GM12864 (cell line): ENCODE data around the gene BICC1.

Experiments used
- DNase-seq: peaks from one replicate; pipeline ENCODE4 v3.0.0-alpha.2; 2011; ENCODE audit warnings: low read depth
- H3K4me3 ChIP-seq: 2 replicates; pipeline ENCODE4 v1.5.1; 2011; ENCODE audit warnings: mild to moderate bottlenecking, low read depth, low read length, control low read depth
- TF ChIP-seq, protein P1 (sequence below): IDR thresholded peaks from 2 replicates; pipeline ENCODE4 v1.5.1; 2011; ENCODE audit warnings: low read depth, mild to moderate bottlenecking, moderate library complexity, low read length, control low read depth, inconsistent platforms; ENCODE audit errors: missing control alignments

Gene BICC1

GRCh38 chr10:58691528-58691927, 178.9 kb downstream of the BICC1 start:
- TF ChIP-seq, protein P1, sequence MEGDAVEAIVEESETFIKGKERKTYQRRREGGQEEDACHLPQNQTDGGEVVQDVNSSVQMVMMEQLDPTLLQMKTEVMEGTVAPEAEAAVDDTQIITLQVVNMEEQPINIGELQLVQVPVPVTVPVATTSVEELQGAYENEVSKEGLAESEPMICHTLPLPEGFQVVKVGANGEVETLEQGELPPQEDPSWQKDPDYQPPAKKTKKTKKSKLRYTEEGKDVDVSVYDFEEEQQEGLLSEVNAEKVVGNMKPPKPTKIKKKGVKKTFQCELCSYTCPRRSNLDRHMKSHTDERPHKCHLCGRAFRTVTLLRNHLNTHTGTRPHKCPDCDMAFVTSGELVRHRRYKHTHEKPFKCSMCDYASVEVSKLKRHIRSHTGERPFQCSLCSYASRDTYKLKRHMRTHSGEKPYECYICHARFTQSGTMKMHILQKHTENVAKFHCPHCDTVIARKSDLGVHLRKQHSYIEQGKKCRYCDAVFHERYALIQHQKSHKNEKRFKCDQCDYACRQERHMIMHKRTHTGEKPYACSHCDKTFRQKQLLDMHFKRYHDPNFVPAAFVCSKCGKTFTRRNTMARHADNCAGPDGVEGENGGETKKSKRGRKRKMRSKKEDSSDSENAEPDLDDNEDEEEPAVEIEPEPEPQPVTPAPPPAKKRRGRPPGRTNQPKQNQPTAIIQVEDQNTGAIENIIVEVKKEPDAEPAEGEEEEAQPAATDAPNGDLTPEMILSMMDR: no peak
- H3K4me3 ChIP-seq: no peak overlapping the region
- DNase-seq: no peak

GRCh38 chr10:58693919-58694318, 181.2 kb downstream of the BICC1 start:
- TF ChIP-seq, protein P1: no peak
- DNase-seq: no peak
- H3K4me3 ChIP-seq: no peak overlapping the region

- DNase-seq: no peak
- no peak overlapping the region for H3K4me3 ChIP-seq
- TF ChIP-seq, protein P1: no peak
Observed at GRCh38 chr10:58695022-58695421, 182.3 kb downstream of the BICC1 start.

DNA sequence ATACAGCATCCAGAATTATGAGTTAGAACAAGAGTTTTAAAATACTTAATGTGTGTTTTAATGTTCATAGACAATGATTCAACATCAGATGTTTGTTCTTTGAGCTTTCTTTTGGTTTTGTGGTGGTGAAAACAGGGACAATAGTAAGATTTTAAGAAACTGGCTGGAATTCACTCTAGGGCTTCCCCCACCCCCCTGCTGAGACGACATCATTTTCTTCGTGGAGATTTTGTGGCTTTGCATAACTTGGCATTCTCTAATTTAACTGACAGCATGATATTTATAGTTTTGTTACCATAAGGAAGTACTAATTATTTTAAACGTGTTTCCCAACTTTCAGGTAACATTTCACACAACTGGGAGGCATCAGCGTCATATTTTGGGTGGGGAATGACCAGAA, 184.1 kb downstream of the BICC1 start:
- H3K4me3 ChIP-seq: no peak overlapping the region
- TF ChIP-seq, protein P1: no peak
- DNase-seq: no peak

DNA sequence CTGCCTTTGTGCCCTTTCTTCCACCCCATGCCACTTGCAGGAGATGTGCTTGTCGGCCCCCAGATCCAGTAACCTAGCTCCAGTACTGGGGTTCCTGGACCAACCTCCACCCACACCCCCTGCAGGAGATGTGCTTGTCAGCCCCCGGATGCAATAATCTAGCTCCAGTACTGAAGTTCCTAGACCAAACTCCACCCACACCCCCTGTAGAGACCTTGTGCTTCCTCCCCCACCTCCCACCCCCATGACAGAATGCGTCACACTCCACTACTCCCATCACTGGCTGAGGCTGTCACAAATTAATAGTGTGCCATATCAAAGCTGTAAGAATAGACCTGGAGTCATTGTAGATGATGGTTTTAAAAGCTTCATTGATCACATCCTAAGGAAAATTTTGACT, 185.0 kb downstream of the BICC1 start:
- TF ChIP-seq, protein P1: no peak
- no peak for DNase-seq
- no peak overlapping the region for H3K4me3 ChIP-seq

- TF ChIP-seq, protein P1: no peak
- DNase-seq: no peak
Observed at GRCh38 chr10:58698777-58699356, 186.2 kb downstream of the BICC1 start.

GRCh38 chr10:58700591-58700990, 187.9 kb downstream of the BICC1 start:
- no peak for DNase-seq
- TF ChIP-seq, protein P1: no peak
- H3K4me3 ChIP-seq: no peak overlapping the region

More at GRCh38 chr10:58698777-58699356, 186.2 kb downstream of the BICC1 start:
- no peak overlapping the region for H3K4me3 ChIP-seq
